ENCODE data around the gene DOCK6.

The DOCK6 gene

GRCh38 chr19:11151181-11151580, 111.1 kb downstream of the DOCK6 start:
- in situ Hi-C loops (cut with HindIII; ENCODE audit: low sequenced_read_pairs): no loop called here
